Choroid plexus epithelial cell (primary cell): Measurements from ENCODE around the gene OVOL1.
A peak's percentile ranks its signal among the peaks of the same experiment; 100 is the strongest.

Experiments
- DNase-seq: peaks from one replicate; pipeline ENCODE4 v3.0.0-alpha.2; 2010; ENCODE audit warnings: low read depth
- H3K4me3 ChIP-seq: 2 replicates; pipeline ENCODE4 v1.5.1; 2011; ENCODE audit warnings: low read depth, mild to moderate bottlenecking, control low read depth, low read length, moderate library complexity
- TF ChIP-seq, protein P1 (sequence below): conservative IDR thresholded peaks from 2 replicates; pipeline ENCODE4 v1.5.1; 2011; ENCODE audit warnings: low read depth, mild to moderate bottlenecking, control low read depth, inconsistent platforms, low read length, moderate library complexity

Gene OVOL1

DNA sequence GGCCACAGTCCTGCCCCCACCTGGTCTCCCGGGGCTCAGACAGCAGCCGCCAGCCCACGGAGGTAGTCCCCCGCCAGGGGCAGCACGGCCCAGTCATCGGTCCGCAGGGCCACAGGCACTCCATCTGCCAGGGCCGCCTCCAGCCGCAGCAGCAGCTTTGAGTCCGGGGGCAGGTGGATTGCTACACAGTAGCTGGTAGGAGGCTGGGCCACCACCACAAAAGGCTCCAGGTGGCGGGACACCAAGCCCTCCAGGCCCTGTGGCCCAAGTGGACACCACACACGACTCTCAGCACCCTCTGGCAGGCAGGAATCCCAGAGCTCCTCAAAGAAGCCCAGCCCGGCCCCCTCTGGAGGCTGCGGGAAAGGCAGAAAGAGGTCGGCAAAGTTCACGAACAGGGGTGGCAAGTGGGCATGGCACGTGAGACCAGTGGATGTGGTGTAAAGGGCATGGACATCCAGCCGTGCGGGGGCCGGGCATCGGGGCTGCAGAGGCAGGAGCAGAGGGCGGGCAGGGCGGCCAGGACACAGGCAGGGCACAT is 9.0 kb upstream of the OVOL1 start:
- H3K4me3 ChIP-seq = no peak overlapping the region
- no peak for DNase-seq

DNA sequence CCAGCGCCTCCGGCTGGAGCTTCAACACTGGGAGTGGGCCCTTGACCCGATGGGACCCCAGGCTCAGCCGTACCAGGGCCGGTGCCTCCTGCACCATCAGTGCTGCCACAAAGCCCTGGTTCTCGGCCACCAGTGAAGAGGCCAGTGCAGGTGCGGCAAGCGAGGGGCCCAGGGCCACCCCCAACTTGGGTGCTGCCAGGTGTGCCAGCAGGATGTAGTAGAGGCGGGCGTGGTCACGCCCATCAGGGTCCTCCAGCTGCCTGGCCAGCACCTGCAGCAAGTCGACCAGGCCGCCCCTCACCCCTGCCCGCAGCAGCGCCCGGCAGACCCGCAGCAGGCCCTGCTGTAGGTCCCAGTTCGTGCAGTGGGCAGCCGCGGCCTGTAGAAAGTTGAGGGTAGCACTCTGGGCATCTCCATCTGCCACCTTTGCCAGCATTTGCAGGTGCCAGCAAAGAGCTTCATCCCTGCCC is 8.4 kb upstream of the OVOL1 start:
- TF ChIP-seq, protein P1, sequence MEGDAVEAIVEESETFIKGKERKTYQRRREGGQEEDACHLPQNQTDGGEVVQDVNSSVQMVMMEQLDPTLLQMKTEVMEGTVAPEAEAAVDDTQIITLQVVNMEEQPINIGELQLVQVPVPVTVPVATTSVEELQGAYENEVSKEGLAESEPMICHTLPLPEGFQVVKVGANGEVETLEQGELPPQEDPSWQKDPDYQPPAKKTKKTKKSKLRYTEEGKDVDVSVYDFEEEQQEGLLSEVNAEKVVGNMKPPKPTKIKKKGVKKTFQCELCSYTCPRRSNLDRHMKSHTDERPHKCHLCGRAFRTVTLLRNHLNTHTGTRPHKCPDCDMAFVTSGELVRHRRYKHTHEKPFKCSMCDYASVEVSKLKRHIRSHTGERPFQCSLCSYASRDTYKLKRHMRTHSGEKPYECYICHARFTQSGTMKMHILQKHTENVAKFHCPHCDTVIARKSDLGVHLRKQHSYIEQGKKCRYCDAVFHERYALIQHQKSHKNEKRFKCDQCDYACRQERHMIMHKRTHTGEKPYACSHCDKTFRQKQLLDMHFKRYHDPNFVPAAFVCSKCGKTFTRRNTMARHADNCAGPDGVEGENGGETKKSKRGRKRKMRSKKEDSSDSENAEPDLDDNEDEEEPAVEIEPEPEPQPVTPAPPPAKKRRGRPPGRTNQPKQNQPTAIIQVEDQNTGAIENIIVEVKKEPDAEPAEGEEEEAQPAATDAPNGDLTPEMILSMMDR = no peak
- H3K4me3 ChIP-seq = no peak overlapping the region
- no peak for DNase-seq

More for the DNA sequence above, 9.0 kb upstream of the OVOL1 start:
- TF ChIP-seq, protein P1 = no peak

DNA sequence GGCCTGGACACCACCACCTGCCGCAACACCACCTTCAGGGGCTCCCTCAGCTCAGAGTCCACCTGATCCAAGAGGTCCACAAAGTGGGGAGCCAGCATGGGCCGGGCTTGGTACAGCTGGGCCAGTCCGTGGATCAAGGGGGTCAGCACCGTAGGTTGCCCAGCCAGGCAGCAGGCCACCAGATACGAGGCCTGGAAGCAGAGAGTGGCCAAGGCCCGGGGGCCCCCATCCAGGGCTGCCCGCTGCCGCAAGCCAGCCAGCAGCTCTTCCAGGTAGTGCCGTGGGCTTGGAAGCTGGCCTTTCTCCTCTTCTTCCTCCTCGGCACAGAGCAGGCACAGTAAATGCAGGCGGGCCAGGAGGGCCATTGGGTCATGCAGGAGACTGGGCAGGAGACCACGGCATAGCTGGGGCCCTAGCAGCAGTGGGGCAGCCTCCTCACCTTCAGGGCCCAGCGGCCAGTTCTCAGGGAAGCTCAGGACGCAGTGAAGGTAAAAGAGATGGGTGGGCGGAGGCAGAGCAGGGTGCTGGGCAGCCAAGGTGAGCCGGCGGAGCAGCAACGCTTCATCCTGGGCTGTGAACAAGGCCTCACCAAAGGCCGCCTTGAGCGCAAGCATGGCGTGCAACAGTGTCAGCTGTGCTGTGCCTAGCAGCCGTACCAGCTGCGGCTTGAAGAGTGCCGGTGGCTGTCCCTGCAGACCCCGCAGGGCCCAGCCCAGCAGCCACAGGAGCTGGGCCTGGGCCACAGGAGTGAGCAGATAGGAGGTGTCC is 7.8 kb upstream of the OVOL1 start:
- TF ChIP-seq, protein P1 = no peak
- peak overlapping the region; percentile 77 for H3K4me3 ChIP-seq

DNA sequence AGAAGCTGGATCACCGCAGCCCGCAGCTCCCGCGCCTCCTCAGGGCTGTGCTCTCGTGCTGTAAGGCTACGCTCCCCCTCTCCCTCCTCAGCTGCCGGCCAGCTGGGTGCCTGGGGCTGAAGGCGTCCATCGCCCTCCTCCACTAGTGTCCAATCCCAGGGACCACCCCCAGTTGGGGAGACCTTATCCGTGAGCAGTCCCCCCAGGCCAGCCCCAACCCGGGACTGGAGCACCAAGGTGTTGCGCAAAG is 7.3 kb upstream of the OVOL1 start:
- TF ChIP-seq, protein P1 = no peak
- no peak for DNase-seq
- peak overlapping the region; percentile 77 for H3K4me3 ChIP-seq

More for the DNA sequence above, 7.8 kb upstream of the OVOL1 start:
- no peak for DNase-seq

DNA sequence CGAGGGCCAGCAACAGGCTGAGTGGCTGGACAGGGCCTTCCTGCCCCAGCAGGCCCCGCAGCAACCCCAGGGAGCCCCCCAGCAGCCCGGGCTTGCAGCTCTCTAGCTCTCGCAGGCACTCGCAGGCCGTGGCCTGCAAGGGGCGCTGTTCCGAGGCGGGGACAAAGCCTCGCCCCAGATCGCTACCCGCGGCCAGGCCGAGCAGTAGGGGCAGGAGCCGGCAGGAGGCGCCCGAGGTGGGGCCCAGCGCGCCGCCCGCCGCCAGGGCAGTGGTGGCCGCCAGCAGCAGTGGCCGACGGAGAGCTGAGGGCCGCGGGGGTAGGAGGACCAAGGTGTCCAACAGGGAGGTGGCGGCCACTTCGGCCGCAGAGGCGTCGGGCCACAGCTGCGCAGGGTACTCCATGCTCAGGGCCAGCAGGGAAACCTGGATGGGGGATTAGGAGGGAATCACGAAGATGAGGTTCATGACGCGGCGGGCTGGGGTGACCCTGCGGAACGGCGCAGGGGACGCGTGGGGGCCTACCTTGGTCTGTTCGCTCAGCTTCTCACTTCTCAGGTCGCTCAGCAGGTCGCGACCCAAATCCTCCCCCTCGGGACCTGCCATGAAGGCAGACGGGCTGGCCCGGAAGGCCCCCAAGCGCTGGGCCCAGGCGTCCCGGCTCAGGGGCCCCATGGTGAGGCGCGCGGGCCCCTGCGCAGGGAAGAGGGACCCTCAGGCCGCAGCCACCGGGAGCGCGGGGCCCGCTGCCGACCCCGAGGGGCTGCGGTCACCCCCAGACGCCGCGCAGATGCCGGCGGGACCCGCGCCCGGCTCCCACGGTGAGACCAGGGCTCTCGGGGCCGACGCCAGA is 6.7 kb upstream of the OVOL1 start:
- TF ChIP-seq, protein P1 = peak; percentile 77
- peak; percentile 83 for DNase-seq
- peak overlapping the region; percentile 77 for H3K4me3 ChIP-seq

DNA sequence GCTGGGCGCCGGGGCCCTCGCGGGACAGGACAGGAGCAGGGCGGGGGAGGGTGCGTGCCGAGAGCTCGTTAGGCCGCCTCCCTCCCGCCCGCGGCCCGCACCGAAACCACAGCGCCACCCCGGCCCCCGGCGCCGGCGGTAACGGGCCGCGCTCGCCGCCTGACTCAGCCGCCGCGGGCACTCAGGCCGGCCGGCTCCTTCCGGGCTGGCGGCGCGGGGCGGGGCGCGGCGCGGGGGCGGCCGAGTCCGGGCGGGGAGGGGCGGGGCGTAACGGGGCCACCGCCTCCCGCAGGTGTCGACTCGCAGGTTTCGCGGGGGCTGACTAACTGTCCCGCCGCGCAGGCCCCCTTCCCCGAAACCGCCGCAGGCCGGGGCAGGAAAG is 6.1 kb upstream of the OVOL1 start, which contains the start of gene AP5B1:
TSS of gene AP5B1 (minus strand) at position 207 of the 382 bp plus-strand sequence. CDS start 385 bp downstream, outside the sequence.
- peak; percentile 38 for DNase-seq
- TF ChIP-seq, protein P1 = no peak
- peak within 1 kb of the TSS; percentile 77 for H3K4me3 ChIP-seq
